Smooth muscle cell (in vitro differentiated cells): ENCODE data around the gene C19orf53. TPM values are rescaled to one million over a fixed set of nuclear protein-coding genes. Genes with fewer than 3 reads are reported as not detected.

ENCODE experiments used
- DNase-seq: peaks from one replicate; lab custom pipeline; 2025; ENCODE audit not compliant: unreplicated experiment; lab: John Stamatoyannopoulos, UW
- H2AFZ ChIP-seq: fragments of 200-600 bp; sonication (generic); 2 replicates; pipeline ENCODE4 v1.6.0; 2016; ENCODE audit warnings: antibody characterized with exemption, low read depth, mild to moderate bottlenecking
- H3F3A ChIP-seq: fragments of 200-600 bp; sonication (generic); 2 replicates; pipeline ENCODE4 v1.6.0; 2017; ENCODE audit warnings: antibody characterized with exemption, low read depth
- H3K27ac ChIP-seq: fragments of 200-600 bp; sonication (generic); 2 replicates; pipeline ENCODE4 v1.5.1; 2016; ENCODE audit warnings: low read depth, mild to moderate bottlenecking
- H3K27me3 ChIP-seq: fragments of 200-600 bp; sonication (generic); 2 replicates; pipeline ENCODE4 v1.6.1; 2016; ENCODE audit warnings: low read depth, mild to moderate bottlenecking
- H3K36me3 ChIP-seq: fragments of 200-600 bp; sonication (generic); 2 replicates; pipeline ENCODE4 v1.5.1; 2016; ENCODE audit warnings: low read depth
- H3K4me1 ChIP-seq: fragments of 200-600 bp; sonication (generic); 2 replicates; pipeline ENCODE4 v1.5.1; 2016; ENCODE audit warnings: low read depth
- H3K4me2 ChIP-seq: fragments of 200-600 bp; sonication (generic); 2 replicates; pipeline ENCODE4 v1.6.0; 2016; ENCODE audit warnings: mild to moderate bottlenecking
- H3K4me3 ChIP-seq: fragments of 200-600 bp; sonication (generic); 2 replicates; pipeline ENCODE4 v1.5.1; 2016; ENCODE audit warnings: mild to moderate bottlenecking
- H3K79me2 ChIP-seq: fragments of 200-600 bp; sonication (generic); 2 replicates; pipeline ENCODE4 v1.6.0; 2016; ENCODE audit warnings: low read depth, mild to moderate bottlenecking
- H3K9ac ChIP-seq: fragments of 200-600 bp; sonication (generic); 2 replicates; pipeline ENCODE4 v1.6.0; 2016; ENCODE audit warnings: low read depth
- H3K9me3 ChIP-seq: fragments of 200-600 bp; sonication (generic); replicated peaks from 2 replicates; pipeline ENCODE4 v1.5.1; 2016; ENCODE audit warnings: low read depth
- H4K20me1 ChIP-seq: fragments of 200-600 bp; sonication (generic); 2 replicates; pipeline ENCODE4 v1.6.0; 2016; ENCODE audit warnings: low read depth
- WGBS: methylation state at CpG from one replicate; pipeline ENCODE4 v1.1.7; 2016; ENCODE audit warnings: low lambda C conversion rate; 5-methylcytosine and 5-hydroxymethylcytosine counted together
- polyA plus RNA-seq: library from polyadenylated mRNA; unstranded; fragments of >200 nt; fragmentation: Nextera tagmentation; extraction: Ambion mirVana; gene quantifications from 2 replicates; pipeline ENCODE4 v1.2.1, GENCODE V29; 2016
- total RNA-seq: library from RNA; depleted of rRNA; stranded (reverse); fragments of >200 nt; gene quantifications from 2 replicates; pipeline ENCODE4 v1.2.3, GENCODE V29; 2014
- TF ChIP-seq, protein P1 (sequence below): fragments of 200-600 bp; sonication (generic); IDR thresholded peaks from 2 replicates; pipeline ENCODE4 v1.5.1; 2017; ENCODE audit warnings: borderline replicate concordance, mild to moderate bottlenecking, antibody characterized with exemption; ENCODE audit not compliant: insufficient read depth, poor library complexity, severe bottlenecking

The C19orf53 gene
- total RNA-seq (117 and 192 TPM in 2 replicates), polyA plus RNA-seq (298 TPM in 2 replicates)

GRCh38 chr19:13774217-13775191, at the start of gene C19orf53:
TSS of gene C19orf53 (plus strand) at chr19:13774456. CDS start at chr19:13774478, 22 bp downstream.
- peak within 1 kb of the TSS; percentile 87 for H3K9ac ChIP-seq
- H3K4me3 ChIP-seq = peak within 1 kb of the TSS; percentile 90
- H3K27me3 ChIP-seq = no peaks in the 10 kb centered on the region
- DNase-seq = peak; percentile 70
- H3K27ac ChIP-seq = peak within 1 kb of the TSS; percentile 88
- H3F3A ChIP-seq = peaks cover 9% of the 10 kb centered on the region
- H3K9me3 ChIP-seq = no peaks in the 10 kb centered on the region
- 2% methylated on average over 51 of the region's 61 CpGs for WGBS
- peaks cover 22% of the 10 kb centered on the region for H3K79me2 ChIP-seq
- TF ChIP-seq, protein P1, sequence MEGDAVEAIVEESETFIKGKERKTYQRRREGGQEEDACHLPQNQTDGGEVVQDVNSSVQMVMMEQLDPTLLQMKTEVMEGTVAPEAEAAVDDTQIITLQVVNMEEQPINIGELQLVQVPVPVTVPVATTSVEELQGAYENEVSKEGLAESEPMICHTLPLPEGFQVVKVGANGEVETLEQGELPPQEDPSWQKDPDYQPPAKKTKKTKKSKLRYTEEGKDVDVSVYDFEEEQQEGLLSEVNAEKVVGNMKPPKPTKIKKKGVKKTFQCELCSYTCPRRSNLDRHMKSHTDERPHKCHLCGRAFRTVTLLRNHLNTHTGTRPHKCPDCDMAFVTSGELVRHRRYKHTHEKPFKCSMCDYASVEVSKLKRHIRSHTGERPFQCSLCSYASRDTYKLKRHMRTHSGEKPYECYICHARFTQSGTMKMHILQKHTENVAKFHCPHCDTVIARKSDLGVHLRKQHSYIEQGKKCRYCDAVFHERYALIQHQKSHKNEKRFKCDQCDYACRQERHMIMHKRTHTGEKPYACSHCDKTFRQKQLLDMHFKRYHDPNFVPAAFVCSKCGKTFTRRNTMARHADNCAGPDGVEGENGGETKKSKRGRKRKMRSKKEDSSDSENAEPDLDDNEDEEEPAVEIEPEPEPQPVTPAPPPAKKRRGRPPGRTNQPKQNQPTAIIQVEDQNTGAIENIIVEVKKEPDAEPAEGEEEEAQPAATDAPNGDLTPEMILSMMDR = no peak
- H3K4me1 ChIP-seq = no peaks in the 10 kb centered on the region
- H3K4me2 ChIP-seq = peak within 1 kb of the TSS; percentile 95
- H3K36me3 ChIP-seq = peaks cover 7% of the 10 kb centered on the region
- peak within 1 kb of the TSS; percentile 84 for H2AFZ ChIP-seq
- no peaks in the 10 kb centered on the region for H4K20me1 ChIP-seq

DNA sequence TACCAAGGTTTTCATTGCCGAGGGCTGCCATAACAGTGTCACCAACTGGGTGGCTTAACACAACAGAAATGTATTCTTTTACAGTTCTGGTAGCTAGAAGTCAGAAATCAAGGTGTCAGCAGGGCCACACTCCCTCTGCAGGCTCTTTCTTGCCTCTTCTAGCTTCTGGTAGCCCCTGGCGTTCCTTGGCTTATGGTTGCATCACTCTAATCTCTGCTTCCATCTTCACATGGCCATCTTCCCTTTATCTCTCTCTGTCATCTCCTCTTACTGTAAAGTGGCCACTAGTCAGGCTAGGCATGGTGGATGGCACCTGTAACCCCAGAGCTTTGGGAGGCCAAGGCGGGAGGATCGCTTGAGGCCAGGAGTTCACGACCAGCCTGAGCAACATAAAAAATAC, 47.9 kb upstream of the C19orf53 start:
- no peaks in the 10 kb centered on the region for H4K20me1 ChIP-seq
- no peaks in the 10 kb centered on the region for H3K79me2 ChIP-seq
- H3K9me3 ChIP-seq = no peaks in the 10 kb centered on the region
- TF ChIP-seq, protein P1 = no peak
- H3K9ac ChIP-seq = no peak overlapping the region
- peaks cover 5% of the 10 kb centered on the region for H3F3A ChIP-seq
- H3K4me1 ChIP-seq = peaks cover 7% of the 10 kb centered on the region
- H3K36me3 ChIP-seq = no peaks in the 10 kb centered on the region
- no peaks in the 10 kb centered on the region for H3K27me3 ChIP-seq
- H3K4me3 ChIP-seq = no peak overlapping the region
- 96% methylated on average over 5 of the region's 5 CpGs for WGBS
- H3K4me2 ChIP-seq = no peak overlapping the region
- H3K27ac ChIP-seq = no peak overlapping the region
- H2AFZ ChIP-seq = no peak overlapping the region
- DNase-seq = no peak

- TF ChIP-seq, protein P1 = no peak
- Histone ChIP-seq H3K9ac (no peak overlapping the region), H3K27ac (no peak overlapping the region), H3K79me2 (no peaks in the 10 kb centered on the region), H3K9me3 (no peaks in the 10 kb centered on the region), H3F3A (peaks cover 5% of the 10 kb centered on the region), H3K36me3 (no peaks in the 10 kb centered on the region), H2AFZ (no peak overlapping the region), H3K27me3 (no peaks in the 10 kb centered on the region), H4K20me1 (no peaks in the 10 kb centered on the region), H3K4me1 (peaks cover 13% of the 10 kb centered on the region), H3K4me2 (no peak overlapping the region), H3K4me3 (no peak overlapping the region)
- no peak for DNase-seq
- 86% methylated on average over 8 of the region's 8 CpGs for WGBS
Observed at GRCh38 chr19:13727798-13728197, 46.5 kb upstream of the C19orf53 start.
